Measurements from ENCODE around the gene LTBP1.

DNA sequence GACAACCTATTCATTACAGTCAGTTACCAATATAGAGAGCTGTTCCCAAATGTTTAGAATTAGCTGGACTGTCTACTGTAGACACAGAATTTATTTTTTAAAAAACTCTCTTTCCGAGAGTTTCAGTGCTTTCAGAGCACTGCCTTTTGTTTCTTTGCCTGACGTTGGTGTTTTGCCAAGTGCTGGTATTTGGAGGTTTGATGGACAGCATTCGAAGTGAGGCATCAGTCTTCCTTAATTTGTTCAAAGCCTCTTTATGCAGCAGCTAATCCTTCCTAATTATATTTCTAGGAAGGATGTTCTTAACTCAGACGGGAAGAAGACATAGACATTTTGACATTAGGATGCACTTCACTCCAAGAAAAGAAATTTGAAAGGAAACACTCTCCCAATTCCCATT, 83.2 kb downstream of the LTBP1 start:
- TF ChIP-seq, protein P1, sequence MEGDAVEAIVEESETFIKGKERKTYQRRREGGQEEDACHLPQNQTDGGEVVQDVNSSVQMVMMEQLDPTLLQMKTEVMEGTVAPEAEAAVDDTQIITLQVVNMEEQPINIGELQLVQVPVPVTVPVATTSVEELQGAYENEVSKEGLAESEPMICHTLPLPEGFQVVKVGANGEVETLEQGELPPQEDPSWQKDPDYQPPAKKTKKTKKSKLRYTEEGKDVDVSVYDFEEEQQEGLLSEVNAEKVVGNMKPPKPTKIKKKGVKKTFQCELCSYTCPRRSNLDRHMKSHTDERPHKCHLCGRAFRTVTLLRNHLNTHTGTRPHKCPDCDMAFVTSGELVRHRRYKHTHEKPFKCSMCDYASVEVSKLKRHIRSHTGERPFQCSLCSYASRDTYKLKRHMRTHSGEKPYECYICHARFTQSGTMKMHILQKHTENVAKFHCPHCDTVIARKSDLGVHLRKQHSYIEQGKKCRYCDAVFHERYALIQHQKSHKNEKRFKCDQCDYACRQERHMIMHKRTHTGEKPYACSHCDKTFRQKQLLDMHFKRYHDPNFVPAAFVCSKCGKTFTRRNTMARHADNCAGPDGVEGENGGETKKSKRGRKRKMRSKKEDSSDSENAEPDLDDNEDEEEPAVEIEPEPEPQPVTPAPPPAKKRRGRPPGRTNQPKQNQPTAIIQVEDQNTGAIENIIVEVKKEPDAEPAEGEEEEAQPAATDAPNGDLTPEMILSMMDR (optimal IDR thresholded peaks at IDR 0.05 in 1 of 3, IDR thresholded peaks at IDR 0.05 in 1 of 3, conservative IDR thresholded peaks at IDR 0.05 in 1 of 3; ENCODE audit: extremely low read depth in 1 of 3, insufficient read depth in 2 of 3, low read length in 3 of 3), result no peak
- no peak for TF ChIP-seq EZH2 (IDR thresholded peaks at IDR 0.05; ENCODE audit: low read length)

All from keratinocyte (primary cell).